ENCODE data around the gene SH3BP4. TPM values are rescaled to one million over a fixed set of nuclear protein-coding genes. Genes with fewer than 3 reads are reported as not detected.

SH3BP4 gene
- total RNA-seq, 1 experiment from 2014 or later = 19.9 TPM

GRCh38 chr2:235059161-235059560 lies 107.3 kb downstream of the SH3BP4 start:
- Histone ChIP-seq H3K27me3 (replicated peaks; ENCODE audit: insufficient read depth, low read depth, low read length, poor library complexity) (no peaks in the 10 kb centered on the region), H3K9me3 (ENCODE audit: low read depth, low read length, poor library complexity, severe bottlenecking) (no peaks in the 10 kb centered on the region), H3K27ac (ENCODE audit: low read depth, low read length, poor library complexity, severe bottlenecking) (no peak overlapping the region), H3K4me3 (ENCODE audit: low read depth, low read length, poor library complexity, severe bottlenecking) (no peak overlapping the region), H3K4me1 (ENCODE audit: insufficient read depth, low read length, poor library complexity, severe bottlenecking) (no peaks in the 10 kb centered on the region), H3K36me3 (ENCODE audit: insufficient read depth, low read length, poor library complexity, severe bottlenecking) (no peaks in the 10 kb centered on the region)
- POLR2A ChIA-PET (ENCODE audit: low non-redundant PET) = no interaction called here
- no peak for DNase-seq (ENCODE audit: low spot score)
- intact Hi-C loops (cut with micrococcal nuclease; ENCODE audit: unreplicated experiment) = loop anchor here (10.0 kb wide), 1 partner anchor 174 kb away; no protein-coding TSS in a partner anchor
- CTCF ChIA-PET = interaction anchor here (0.7 kb wide), 1 partner anchor 377 kb away, joined by 3 read pairs; no protein-coding TSS in a partner anchor
- no TSS peak for BruUV-seq (replicated peaks)
- TF ChIP-seq CTCF (conservative IDR thresholded peaks at IDR 0.05; ENCODE audit: low read depth, low read length) = no peak
- TF ChIP-seq EZH2 (IDR thresholded peaks at IDR 0.05; ENCODE audit: borderline replicate concordance, low read depth, low read length, poor library complexity, severe bottlenecking) = no peak

DNA sequence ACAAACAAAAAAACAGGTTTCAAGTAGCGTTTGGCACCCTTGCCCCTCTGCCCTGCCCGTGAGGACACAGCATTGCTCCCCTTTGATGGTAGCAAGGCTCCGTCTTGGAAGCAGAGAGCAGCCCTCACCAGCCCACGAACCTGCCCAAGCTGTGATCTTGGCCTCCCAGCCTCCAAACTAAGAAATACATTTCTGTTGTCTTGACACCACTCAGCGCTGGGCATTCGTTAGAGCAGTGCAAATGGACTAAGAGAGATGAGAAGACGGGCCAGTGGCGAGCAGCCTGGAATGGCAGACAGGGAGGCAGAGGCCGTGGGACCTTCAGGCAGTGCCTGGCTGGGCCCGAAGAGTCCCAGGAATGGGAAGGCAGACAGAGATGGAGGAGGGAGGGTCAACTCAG lies 109.8 kb downstream of the SH3BP4 start:
- intact Hi-C loops (cut with micrococcal nuclease; ENCODE audit: unreplicated experiment) = no loop called here
- Histone ChIP-seq H3K36me3 (ENCODE audit: insufficient read depth, low read length, poor library complexity, severe bottlenecking) (no peaks in the 10 kb centered on the region), H3K4me1 (ENCODE audit: insufficient read depth, low read length, poor library complexity, severe bottlenecking) (peaks cover 3% of the 10 kb centered on the region), H3K27ac (ENCODE audit: low read depth, low read length, poor library complexity, severe bottlenecking) (no peak overlapping the region), H3K4me3 (ENCODE audit: low read depth, low read length, poor library complexity, severe bottlenecking) (no peak overlapping the region), H3K27me3 (replicated peaks; ENCODE audit: insufficient read depth, low read depth, low read length, poor library complexity) (no peaks in the 10 kb centered on the region), H3K9me3 (ENCODE audit: low read depth, low read length, poor library complexity, severe bottlenecking) (no peaks in the 10 kb centered on the region)
- TF ChIP-seq EZH2 (IDR thresholded peaks at IDR 0.05; ENCODE audit: borderline replicate concordance, low read depth, low read length, poor library complexity, severe bottlenecking) = no peak
- TF ChIP-seq CTCF (conservative IDR thresholded peaks at IDR 0.05; ENCODE audit: low read depth, low read length) = no peak
- BruUV-seq (replicated peaks) = no TSS peak
- DNase-seq (ENCODE audit: low spot score) = no peak
- ChIA-PET POLR2A (ENCODE audit: low non-redundant PET) (no interaction called here), CTCF (no interaction called here)

DNA sequence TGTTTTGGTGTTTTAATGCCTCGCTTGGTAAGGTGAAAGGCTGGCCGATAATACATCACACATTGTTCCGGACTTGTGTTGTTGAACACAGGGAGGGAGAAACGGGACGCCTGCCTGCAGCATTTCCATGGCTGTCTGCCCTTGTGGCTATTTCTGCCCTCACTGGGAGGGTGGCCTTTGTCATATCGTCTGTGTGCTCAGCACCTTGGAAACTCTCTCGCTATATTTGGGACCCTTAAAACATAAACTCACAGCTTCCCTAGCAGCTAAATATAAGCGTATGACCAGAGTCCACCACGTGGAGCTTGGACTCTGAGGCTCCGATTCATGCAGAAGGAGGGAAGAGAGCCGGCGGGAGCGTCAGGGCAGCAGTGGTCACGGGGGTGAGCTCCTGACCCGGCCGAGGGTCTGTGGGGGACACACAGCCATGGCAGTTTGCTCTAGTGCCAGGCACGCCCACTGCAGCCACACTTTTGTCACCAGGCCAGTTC lies 111.7 kb downstream of the SH3BP4 start:
- no peak for TF ChIP-seq EZH2 (IDR thresholded peaks at IDR 0.05; ENCODE audit: borderline replicate concordance, low read depth, low read length, poor library complexity, severe bottlenecking)
- TF ChIP-seq CTCF (conservative IDR thresholded peaks at IDR 0.05; ENCODE audit: low read depth, low read length) = no peak
- no TSS peak for BruUV-seq (replicated peaks)

More for the DNA sequence above, 111.7 kb downstream of the SH3BP4 start:
- CTCF ChIA-PET = no interaction called here
- POLR2A ChIA-PET (ENCODE audit: low non-redundant PET) = no interaction called here
- H3K36me3 ChIP-seq (ENCODE audit: insufficient read depth, low read length, poor library complexity, severe bottlenecking) = no peaks in the 10 kb centered on the region
- H3K4me1 ChIP-seq (ENCODE audit: insufficient read depth, low read length, poor library complexity, severe bottlenecking) = peaks cover 6% of the 10 kb centered on the region
- intact Hi-C loops (cut with micrococcal nuclease; ENCODE audit: unreplicated experiment) = no loop called here
- no peaks in the 10 kb centered on the region for H3K9me3 ChIP-seq (ENCODE audit: low read depth, low read length, poor library complexity, severe bottlenecking)
- DNase-seq (ENCODE audit: low spot score) = no peak
- no peak overlapping the region for H3K27ac ChIP-seq (ENCODE audit: low read depth, low read length, poor library complexity, severe bottlenecking)
- no peaks in the 10 kb centered on the region for H3K27me3 ChIP-seq (replicated peaks; ENCODE audit: insufficient read depth, low read depth, low read length, poor library complexity)
- H3K4me3 ChIP-seq (ENCODE audit: low read depth, low read length, poor library complexity, severe bottlenecking) = no peak overlapping the region
